Stimulated activated CD4-positive, alpha-beta T cell treated with anti-CD3 and anti-CD28 coated beads, Interleukin-15, amount 100 ng/mL, for 48 hours (primary cell): Measurements from ENCODE around the gene ZSWIM2.
"Not testable (repeated sequence)": the region's sequence is repeated elsewhere in the genome, so short reads cannot be mapped to it uniquely, and the experiment has no call there.

Experiments
- DNase-seq, 2 donors: peaks; one replicate each; pipeline ENCODE4 v3.0.0-alpha.2; 2020; ENCODE audit warnings: low read depth in 2 of 2

The ZSWIM2 gene, protein sequence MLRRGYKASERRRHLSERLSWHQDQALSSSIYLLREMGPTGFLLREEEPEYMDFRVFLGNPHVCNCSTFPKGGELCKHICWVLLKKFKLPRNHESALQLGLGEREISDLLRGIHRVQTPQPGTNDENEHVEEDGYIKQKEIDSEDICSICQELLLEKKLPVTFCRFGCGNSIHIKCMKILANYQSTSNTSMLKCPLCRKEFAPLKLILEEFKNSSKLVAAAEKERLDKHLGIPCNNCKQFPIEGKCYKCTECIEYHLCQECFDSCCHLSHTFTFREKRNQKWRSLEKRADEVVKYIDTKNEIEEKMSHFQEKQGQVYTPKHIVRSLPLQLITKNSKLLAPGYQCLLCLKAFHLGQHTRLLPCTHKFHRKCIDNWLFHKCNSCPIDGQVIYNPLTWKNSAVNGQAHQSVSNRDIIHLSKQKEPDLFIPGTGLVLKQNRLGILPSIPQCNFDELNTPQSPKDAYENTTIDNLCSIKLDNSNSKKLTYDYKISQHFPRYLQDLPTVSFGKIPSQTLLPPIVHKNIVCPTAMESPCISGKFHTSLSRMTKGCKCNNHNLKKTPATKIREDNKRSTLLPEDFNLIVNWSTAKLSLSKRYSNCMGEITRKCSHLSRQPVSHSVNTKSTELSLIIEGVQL

DNA sequence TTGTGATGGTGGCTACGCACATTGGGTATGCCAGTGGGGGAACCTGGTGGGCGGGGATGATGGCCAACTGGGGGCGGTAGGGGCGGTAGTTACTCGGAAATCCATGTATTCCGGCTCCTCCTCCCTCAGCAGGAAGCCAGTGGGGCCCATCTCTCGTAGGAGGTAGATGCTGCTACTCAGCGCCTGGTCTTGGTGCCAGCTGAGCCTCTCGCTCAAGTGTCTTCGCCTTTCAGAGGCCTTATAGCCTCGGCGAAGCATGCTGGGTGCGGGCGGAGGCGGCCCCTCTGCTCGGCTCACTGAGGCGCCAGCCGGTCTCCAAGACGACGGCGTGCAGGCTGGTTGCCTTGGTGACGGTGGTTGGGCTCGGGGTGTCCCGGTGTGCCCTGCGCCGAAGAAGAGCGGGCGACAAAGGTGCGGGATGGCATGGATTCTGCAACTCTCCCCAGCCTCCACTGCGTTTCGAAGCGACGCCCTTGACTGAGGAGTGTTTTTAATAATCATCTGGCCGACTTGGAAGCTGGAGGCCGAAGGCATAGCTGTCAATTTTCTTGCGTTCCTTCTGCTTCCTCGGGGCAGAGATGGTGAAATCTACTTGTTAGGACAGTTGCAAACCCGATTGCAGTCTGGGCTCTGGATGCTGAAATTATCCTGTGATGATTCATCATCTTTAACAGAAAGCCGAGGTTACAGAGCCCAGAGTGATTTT, at the start of gene ZSWIM2:
Gene ZSWIM2, minus strand, starts transcription at position 298 of the 706 bp plus-strand sequence. Its CDS starts 40 bp downstream, at position 258.
- DNase-seq: peak; percentile 2 to 4

DNA sequence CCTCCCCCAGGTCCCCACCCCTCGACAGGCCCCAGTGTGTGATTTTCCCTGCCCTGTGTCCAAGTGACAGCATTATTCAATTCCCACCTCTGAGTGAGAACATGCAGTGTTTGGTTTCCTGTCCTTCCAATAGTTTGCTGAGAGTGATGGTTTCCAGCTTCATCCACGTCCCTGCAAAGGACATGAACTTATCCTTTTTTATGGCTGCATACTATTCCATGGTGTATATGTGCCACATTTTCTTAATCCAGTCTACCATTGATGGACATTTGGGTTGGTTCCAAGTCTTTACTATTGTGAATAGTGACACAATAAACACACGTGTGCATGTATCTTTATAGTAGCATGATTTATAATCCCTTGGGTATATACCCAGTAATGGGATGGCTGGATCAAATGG, 47.2 kb upstream of the ZSWIM2 start:
- DNase-seq: not testable (repeated sequence)

DNA sequence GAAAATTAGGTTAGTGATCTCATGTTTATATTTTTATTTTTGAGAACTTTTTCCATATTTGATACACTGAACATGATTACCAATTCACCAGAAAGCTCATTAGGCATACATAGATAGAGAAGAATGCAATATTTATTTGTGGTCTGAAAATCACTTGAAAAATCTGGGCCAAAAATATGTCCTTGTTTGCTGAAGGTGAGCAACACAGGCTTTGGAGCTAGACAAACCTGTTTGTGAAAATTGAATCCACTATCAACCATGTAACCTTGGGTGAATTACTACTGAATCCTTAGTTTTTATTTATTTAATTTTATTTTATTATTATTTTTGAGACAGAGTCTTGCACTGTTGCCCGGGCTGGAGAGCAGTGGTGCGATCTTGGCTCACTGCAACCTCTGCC, 46.5 kb upstream of the ZSWIM2 start:
- no peak for DNase-seq

DNA sequence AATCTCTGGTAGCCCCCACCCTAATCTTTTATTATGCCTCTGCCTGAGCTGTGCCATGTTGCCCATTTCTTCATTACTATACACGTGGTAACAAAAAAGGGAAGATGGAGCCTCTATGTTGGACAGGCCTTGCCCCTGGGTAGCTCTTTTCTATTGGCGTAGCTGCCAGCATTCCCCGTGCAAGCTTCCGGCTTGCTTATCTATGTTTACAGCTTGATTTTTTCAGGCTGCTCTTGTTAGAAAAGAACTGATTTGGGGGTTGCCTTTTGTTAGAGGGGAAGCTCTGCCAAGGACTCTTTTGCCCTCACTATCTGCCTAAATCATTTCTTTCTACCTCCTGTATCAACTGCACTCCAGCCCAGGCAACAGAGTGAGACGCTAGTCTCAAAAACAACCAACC, 45.5 kb upstream of the ZSWIM2 start:
- DNase-seq: no peak

DNA sequence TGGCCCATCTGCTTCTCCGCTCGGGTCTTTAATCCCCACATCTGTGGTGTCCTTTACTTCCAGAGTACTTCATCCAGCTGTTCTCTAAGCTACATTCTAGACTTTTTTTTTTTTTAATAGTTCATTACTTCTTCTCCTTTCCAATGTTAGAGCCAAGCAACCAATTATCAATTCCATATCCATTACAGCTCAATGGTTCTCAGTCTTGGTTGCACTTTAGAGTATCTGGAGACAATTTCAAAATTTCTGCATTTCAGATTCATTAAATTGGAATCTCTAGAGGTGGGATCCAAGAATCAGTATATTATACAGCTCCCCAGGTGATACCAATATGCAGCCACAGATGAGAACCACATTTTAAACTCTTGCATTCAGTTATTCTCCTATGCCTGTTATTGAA, 43.9 kb upstream of the ZSWIM2 start:
- DNase-seq: no peak

DNA sequence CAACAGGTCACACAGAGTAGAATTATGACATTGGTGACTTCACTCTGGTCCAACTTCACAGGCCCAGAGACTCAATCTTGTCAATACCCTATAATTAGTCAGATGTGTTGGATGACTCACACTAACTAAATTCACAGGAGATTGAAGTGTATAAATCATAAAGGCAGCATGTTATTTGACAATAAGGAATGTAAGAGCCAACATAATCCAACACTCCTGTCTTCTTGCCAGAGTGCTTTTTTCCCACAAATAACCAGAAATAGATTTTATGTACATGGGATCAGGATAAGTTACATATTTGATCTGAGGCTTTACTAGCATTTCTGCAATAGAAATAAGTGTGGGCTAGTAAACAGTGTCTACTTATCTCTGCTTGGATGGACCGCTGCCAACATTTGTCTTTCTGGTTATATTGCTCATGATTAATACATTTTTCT, 42.2 kb upstream of the ZSWIM2 start:
- DNase-seq: no peak

DNA sequence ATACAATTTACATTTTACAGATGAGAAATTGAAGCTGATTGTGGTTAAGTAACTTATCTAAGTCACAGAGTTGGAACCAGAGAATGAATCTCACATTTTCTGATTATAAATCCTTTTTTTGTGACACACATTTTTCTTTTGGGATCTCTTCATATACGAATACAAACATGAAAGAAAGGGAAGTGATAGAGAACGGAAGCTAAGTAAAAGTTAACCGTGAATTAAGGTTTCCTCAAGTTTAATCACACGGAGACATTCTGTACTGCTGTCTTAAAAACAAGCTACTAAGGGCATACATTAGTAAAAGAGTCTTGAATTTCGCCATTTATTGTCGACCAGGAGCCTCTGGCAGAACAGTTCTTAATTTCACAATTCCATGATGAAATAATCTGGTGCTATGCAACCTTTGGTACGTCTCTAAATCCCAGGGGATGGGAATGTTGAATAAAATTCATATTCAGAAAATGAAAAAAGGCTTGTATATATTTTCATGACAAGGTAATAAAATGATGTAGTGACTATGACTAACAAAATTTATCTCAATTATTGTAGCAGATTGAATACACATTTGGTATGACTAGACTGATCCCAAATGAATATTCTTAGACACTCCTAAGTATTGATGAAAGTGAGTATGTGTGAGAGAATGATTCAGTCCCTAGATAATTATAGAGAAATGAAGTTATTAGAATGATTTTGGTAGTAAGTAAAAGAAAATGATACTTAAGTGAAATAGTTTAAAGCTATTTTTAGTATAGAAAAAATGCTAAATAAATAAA, 40.3 kb upstream of the ZSWIM2 start:
- no peak for DNase-seq

DNA sequence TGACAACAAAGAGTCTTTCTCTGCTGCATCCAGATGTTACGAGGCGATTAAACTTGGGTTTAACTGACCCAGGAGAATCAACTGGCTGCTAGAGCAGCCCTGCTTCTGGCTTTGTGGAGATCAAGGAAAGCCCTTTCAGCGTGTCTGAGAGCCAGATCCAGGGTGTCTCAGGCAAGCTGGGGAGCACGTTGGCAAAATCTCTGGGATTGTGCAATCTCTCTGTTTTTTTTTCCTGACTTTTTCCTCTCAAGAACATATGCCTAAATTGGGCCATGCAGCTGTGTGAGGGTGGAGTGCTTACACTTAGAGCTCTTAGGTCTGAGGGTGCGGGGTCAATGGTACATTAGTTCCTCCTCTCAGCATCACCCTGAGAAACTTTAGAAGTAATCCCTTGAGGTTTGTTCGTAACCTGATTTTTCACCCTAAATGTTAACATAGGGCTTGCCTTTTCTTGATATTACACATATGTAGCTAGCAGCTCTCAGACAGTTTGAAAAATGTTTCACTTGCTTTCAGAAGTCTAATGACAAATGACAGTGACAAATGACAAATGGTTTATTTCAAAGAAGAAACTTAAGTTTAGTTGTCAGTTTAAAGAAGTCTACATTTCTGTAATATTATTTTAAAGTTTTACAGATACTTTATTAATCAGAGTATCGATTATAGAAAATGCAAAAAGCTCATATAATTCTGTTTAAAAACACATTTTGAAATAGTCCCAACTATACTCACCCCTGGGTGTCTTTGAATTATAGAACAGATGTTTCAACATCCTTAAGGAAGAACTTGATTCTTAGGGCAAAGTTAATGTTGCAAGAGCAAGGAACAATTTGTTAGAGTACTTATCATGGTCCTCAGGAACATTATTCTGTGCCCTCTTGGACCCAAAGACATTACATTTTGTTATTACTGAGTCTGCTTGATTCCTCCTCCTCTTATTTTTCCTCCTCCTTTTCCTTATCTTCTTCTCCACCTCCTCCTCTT, 38.4 kb upstream of the ZSWIM2 start:
- no peak for DNase-seq

DNA sequence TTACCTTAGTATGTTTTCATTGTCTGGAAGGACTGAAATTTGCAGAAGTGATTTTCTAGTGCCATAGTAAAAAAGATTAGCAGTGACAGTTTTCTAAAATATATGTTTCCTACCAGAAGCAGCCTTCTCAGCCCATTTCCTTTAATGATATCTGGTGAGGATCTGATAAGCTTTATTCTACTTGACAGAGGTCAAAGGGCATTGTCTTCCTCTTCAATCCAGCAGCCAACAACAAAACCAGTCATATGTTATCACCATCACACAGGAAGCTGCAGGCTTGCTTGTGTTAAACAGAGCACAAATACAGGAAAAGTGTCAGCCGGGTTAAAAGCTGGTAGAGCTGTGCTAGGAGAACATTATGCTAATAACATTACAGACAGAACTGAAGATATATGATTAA, 35.6 kb upstream of the ZSWIM2 start:
- no peak for DNase-seq

DNA sequence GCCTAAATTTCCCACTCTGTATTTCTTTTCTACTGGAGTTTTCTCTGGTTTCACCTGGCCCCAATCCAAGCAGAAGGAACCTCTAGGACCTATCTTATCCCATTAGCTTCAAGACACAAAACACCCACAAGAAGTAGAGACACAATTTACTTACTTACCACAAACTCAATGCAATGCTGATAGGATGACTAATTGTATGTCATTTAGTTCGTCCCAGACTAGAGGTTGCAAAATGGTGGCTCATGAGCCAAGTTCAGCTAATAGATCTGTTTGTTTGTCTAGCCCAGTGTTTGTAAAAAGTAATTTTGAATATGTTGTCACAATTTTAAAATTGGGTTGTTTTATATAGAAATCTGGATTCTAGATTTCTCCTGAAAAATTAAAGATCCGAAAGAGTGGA, 34.7 kb upstream of the ZSWIM2 start:
- no peak for DNase-seq

DNA sequence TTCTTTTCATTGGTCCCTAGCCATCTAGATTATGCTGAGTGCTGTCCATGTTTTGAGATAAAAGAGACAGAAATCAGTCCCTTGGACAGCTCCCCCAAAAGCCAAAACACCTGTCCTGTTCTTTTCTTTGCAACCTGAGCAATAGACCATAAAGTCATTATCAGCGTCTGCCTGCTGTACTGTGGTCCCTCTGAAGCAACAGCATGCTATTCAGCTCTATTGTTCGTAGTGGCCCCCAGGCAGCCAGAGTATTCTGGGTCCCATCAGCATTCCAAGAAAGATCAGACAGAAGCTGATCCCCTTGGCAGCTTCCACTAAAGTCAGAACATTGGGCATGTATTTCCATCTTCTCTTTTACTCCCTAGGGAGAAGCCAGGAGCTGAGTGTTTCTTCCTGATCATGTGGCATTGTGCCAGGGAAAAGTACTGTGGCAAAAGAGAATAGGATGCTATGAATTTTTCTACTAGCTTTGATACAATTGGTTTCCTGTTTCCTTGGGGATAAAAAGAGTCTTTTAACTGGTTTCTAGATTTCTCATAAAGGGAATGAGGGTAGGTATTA, 33.6 kb upstream of the ZSWIM2 start:
- DNase-seq: no peak

DNA sequence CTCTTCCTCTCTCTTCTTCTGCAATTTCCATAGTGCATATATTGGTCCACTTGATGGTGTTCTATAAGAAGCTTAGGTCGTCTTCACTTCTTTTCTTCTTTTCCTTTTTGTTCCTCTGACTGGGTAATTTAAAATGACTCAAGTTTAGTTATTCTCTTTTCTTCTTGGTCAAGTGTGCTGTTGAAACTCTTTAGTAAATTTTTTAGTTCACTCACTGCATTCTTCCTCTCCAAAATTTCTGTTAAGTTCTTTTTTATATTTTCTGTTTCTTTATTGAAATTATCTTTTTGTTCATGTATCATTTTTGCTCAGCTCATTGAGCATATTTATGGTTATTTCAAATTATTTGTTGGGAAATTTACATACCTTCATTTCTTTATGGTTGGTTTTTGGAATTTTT, 32.7 kb upstream of the ZSWIM2 start:
- no peak for DNase-seq

DNA sequence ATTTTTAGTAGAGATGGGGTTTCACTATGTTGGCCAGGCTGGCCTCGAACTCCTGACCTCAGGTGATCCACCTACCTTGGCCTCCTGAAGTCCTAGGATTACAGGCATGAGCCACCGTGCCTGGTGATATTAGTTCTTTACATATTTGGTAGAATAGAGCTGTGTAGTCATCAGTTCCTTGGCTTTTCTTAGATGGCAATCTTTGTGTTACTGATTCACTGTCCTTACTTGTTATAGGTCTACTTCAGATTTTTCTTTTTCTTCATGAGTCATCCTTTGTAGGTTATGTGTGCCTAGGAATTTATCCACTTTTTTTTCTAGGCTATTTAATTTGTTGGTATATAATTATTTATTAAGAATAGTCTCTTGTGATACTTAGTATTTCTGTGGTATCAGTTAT, 30.3 kb upstream of the ZSWIM2 start:
- no peak for DNase-seq

DNA sequence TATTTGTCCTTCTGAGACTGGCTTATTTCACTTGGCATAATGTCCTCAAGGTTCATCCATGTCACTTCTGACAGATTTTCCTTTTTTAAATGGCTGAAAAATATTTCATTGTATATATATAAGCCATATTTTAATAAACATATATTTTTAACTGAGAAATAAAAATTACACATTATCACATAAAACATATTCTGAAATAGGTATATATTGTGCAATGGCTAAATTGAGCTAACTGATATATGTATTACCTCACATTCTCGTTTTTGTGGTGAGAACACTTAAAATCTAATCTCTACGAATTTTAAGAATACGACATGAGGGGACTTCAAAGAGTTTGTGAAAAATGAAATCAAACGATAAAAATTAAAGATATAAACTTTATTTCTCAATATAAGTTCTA, 25.7 kb upstream of the ZSWIM2 start:
- DNase-seq: no peak

DNA sequence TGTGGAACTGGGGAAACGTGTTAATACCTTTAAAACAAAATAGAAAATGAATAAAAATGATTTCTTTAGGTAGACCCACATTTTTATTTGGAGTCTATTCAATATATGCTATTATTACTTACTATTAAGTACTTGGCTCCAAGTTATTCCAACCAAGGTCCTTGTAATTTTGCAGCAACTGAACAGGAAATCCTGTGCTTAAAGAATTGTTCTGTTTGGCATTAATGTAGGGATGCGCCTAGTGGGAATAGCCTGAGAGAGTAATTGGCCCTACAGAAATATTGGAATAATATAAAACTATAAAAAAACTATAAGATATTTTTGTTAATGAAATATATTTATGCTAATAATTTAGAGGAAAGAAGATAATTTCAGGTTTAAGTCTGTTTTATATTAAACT, 22.9 kb upstream of the ZSWIM2 start:
- no peak for DNase-seq

DNA sequence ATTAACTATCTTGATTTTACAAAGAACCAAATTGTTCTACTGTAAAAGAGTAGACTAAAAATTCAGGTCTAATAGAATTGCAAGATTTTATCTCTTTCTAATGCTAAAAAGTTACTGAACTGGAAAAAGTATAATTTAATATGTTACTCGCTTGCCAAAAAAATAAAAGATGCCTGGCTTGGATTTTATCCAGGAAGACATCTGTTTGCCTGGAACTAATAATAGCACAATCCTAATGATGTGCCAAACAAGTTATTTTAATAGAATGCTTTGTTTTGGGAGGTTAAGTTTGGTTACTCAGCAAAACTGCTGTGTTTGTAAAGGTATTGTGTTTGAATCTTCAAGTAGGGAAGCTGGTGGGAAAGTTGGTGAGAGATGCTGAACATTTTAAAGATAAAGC, 19.4 kb upstream of the ZSWIM2 start:
- DNase-seq: no peak

DNA sequence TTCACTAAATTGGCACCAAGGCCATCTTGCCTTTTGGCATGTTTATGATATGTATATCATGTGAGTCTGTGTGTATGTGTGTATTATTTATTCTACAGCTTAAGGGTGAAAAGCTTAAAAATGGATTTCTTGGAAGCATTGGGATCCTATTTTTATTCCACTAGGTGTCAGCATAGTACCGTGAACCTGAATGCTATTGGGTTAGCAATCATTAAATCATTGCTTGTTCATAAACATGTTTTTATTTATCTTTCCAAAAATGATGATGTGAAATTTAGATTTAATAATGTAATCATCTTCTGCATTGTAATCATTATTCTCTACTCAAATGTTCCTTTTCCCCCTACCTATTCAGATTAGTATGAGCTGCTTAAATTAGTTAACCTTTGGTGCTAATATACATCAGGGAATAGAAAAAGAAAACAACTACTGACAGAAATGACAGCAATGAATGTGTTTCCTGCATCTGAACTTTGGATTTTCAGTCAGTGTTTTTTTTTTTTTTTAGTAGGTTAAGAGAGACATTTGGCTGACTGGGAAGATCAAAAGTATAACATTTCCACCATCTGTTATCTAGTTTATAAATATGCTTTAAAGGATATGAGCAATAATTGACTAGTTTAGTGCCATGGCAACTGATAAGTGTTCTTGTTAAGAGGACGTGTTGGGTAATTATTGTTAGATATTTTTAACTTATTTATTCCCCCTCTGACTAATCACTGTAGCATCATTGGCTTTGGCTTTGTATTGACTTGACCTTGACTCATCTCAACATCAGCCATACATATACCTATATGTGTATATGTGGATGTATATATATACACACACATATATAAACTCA, 14.1 kb upstream of the ZSWIM2 start:
- DNase-seq: no peak

DNA sequence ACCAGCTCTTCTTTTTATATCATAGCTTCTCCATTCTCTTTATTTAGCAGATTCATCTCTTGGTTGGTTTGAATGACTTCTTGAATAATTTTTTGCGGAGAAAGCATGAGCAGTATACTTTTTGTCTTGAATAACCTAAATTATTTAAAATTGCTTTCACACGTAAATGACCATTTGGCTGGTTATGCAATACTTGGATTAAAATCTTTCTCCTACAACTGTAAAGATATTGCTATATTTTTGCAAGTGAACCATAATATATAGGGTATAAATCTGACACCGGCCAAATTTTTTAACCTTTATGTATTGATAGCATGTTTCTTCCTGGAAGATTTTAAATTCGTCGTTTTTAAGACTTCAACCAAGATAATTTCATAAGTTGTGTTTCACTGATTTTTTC, 6.2 kb upstream of the ZSWIM2 start:
- DNase-seq: no peak

DNA sequence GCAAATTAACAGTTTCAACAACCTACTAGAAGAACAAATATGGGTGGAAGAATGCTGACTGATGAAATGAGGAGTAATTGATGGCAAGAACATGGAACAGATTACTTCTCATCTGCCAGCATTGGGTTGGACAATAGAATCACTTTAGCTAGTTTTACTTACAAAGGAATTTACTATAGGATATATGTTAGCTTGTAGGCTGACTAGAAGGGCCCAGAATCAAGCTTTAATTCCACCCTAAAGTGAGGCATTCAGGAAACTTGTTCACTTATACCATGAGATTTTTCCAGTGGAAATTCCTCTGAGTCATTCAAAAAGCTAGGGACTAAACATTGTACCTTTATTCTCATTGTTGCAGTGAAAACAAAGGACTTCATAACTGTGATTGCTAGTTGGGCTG, 5.0 kb upstream of the ZSWIM2 start:
- no peak for DNase-seq

DNA sequence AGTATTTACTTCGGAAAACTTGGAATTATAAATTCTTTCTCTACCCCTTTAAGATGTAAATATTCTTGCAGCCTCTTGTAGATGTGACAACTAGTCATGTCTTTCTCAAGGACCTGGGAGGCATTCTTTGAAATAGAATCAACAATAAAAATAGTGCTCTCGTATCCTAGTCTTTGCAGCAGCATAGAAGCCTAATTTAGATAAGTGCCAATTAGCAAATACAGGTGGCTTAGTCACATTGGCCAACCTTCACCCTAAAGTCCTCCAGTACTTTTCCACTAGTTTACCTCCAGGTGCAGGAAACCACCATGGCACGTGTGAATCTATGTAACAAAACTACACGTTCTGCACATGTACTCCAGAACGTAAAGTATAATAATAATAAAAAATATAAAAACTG, 3.5 kb upstream of the ZSWIM2 start:
- DNase-seq: no peak
